ENCODE data around the gene ZSWIM9. TPM values are rescaled to one million over a fixed set of nuclear protein-coding genes. Genes with fewer than 3 reads are reported as not detected.

The ZSWIM9 gene
- total RNA-seq, 2 donors from 2014 or later, result 4.4 to 9.3 TPM

DNA sequence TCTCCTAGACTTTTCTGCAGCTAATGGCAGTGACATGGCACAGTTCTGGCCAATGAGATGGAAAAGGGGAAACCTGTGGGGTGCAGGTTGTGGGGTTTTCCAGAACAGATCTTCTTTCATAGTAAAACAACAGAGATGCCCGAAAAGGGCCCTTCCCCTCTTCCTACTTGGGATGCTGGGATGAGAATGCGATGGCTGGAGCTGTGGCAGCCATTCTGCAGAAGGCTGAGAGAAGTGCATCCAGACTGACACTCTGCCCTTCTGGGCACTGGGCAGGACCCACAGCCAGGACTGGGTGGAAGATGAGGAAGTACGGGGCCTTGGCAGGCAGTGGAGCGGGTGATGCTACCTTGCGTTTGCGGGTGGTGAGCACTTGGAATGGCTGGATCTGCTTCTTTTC, 42.9 kb upstream of the ZSWIM9 start:
- peaks cover 4% of the 10 kb centered on the region for H3K36me3 ChIP-seq
- no peaks in the 10 kb centered on the region for H3K9me3 ChIP-seq
- ATAC-seq (ENCODE audit: insufficient number of reproducible peaks, low FRiP score, low read depth), result no peak
- no peak overlapping the region for H3K4me3 ChIP-seq
- no peak overlapping the region for H3K27ac ChIP-seq
- no peaks in the 10 kb centered on the region for H3K27me3 ChIP-seq (replicated peaks; ENCODE audit: insufficient read depth)
- TF ChIP-seq, protein P1, sequence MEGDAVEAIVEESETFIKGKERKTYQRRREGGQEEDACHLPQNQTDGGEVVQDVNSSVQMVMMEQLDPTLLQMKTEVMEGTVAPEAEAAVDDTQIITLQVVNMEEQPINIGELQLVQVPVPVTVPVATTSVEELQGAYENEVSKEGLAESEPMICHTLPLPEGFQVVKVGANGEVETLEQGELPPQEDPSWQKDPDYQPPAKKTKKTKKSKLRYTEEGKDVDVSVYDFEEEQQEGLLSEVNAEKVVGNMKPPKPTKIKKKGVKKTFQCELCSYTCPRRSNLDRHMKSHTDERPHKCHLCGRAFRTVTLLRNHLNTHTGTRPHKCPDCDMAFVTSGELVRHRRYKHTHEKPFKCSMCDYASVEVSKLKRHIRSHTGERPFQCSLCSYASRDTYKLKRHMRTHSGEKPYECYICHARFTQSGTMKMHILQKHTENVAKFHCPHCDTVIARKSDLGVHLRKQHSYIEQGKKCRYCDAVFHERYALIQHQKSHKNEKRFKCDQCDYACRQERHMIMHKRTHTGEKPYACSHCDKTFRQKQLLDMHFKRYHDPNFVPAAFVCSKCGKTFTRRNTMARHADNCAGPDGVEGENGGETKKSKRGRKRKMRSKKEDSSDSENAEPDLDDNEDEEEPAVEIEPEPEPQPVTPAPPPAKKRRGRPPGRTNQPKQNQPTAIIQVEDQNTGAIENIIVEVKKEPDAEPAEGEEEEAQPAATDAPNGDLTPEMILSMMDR (IDR thresholded peaks at IDR 0.05), result no peak
- DNase-seq (ENCODE audit: low spot score), result no peak
- no peaks in the 10 kb centered on the region for H3K4me1 ChIP-seq (ENCODE audit: control insufficient read depth in 1 of 2, low read depth in 2 of 2)

DNA sequence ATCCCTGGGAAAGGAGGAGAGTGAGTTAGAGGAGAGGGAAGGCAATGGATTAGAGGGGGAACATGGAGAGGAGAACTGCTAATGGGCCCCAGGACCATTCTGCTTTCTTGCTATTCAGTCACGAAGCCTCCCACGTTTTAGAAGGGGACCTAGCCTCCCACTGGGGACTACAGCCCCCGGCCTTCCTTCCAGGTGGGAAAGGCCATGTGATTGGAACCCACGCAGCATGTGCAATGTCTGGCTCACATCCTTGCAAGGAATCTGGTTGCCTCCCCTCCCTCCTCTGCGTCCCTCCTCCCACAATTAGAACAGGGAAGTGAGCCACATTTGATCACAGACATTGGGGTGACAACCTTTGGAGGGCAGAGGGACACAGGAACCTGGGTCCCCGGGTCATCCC, 37.4 kb upstream of the ZSWIM9 start:
- ATAC-seq (ENCODE audit: insufficient number of reproducible peaks, low FRiP score, low read depth) (no peak), DNase-seq (ENCODE audit: low spot score) (no peak)
- no peaks in the 10 kb centered on the region for H3K4me1 ChIP-seq (ENCODE audit: control insufficient read depth in 1 of 2, low read depth in 2 of 2)
- TF ChIP-seq, protein P1 (IDR thresholded peaks at IDR 0.05), result no peak
- H3K27ac ChIP-seq, result no peak overlapping the region
- H3K9me3 ChIP-seq, result no peaks in the 10 kb centered on the region
- no peak overlapping the region for H3K4me3 ChIP-seq
- H3K36me3 ChIP-seq, result no peaks in the 10 kb centered on the region
- no peaks in the 10 kb centered on the region for H3K27me3 ChIP-seq (replicated peaks; ENCODE audit: insufficient read depth)

- TF ChIP-seq, protein P1 (IDR thresholded peaks at IDR 0.05), result no peak
- H3K4me3 ChIP-seq, result no peak overlapping the region
- H3K9me3 ChIP-seq, result no peaks in the 10 kb centered on the region
- H3K4me1 ChIP-seq (ENCODE audit: control insufficient read depth in 1 of 2, low read depth in 2 of 2), result no peaks in the 10 kb centered on the region
- ATAC-seq (ENCODE audit: insufficient number of reproducible peaks, low FRiP score, low read depth), result no peak
- DNase-seq (ENCODE audit: low spot score), result no peak
- H3K27me3 ChIP-seq (replicated peaks; ENCODE audit: insufficient read depth), result no peaks in the 10 kb centered on the region
- no peaks in the 10 kb centered on the region for H3K36me3 ChIP-seq
- no peak overlapping the region for H3K27ac ChIP-seq
Measured at GRCh38 chr19:48135411-48135810, 35.1 kb upstream of the ZSWIM9 start.

DNA sequence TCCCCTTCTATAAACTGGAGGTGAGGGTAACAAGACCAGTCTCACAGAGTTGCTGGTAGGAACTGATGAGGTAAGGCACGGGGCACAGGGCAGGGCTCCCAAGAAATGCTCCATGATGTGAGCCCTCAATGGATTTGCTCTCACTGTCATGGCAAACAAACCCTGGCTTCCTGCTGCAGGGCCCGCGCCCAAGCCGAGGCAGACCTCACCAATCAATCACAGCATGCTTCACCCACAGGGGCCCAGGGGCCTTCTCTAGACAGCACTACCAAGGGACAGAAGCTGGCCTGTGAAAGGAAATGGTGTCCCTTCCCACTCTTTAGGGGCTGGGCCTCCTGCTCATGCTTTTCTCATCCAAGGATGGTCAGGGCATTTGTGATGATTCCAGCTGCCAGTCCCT, 33.9 kb upstream of the ZSWIM9 start:
- ATAC-seq (ENCODE audit: insufficient number of reproducible peaks, low FRiP score, low read depth) (no peak), DNase-seq (ENCODE audit: low spot score) (no peak)
- no peaks in the 10 kb centered on the region for H3K36me3 ChIP-seq
- no peaks in the 10 kb centered on the region for H3K4me1 ChIP-seq (ENCODE audit: control insufficient read depth in 1 of 2, low read depth in 2 of 2)
- H3K27me3 ChIP-seq (replicated peaks; ENCODE audit: insufficient read depth), result no peaks in the 10 kb centered on the region
- no peaks in the 10 kb centered on the region for H3K9me3 ChIP-seq
- H3K27ac ChIP-seq, result no peak overlapping the region
- no peak overlapping the region for H3K4me3 ChIP-seq
- TF ChIP-seq, protein P1 (IDR thresholded peaks at IDR 0.05), result no peak

DNA sequence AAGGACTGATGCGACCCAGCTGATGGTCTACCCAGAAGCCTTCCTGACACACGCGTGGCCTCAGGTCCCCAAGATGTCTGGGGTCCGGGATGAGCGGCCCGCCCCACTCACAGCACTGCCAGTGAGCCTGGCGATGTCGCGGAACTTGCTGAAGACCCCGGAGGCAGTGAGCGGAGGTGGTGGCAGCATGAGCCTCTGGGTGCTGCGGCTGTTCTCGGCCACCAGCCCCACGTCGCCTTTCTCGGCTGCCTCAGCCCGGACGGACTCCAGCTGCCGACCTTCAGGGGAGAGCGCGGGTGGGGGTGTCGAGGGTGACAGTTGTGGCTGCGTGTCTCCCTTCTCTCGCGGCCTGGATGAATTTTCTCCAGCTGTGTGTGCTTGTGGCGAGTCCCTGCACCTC, 33.1 kb upstream of the ZSWIM9 start:
- H3K9me3 ChIP-seq, result no peaks in the 10 kb centered on the region
- no peaks in the 10 kb centered on the region for H3K27me3 ChIP-seq (replicated peaks; ENCODE audit: insufficient read depth)
- no peaks in the 10 kb centered on the region for H3K36me3 ChIP-seq
- H3K4me1 ChIP-seq (ENCODE audit: control insufficient read depth in 1 of 2, low read depth in 2 of 2), result no peaks in the 10 kb centered on the region
- no peak overlapping the region for H3K4me3 ChIP-seq
- H3K27ac ChIP-seq, result no peak overlapping the region
- no peak for ATAC-seq (ENCODE audit: insufficient number of reproducible peaks, low FRiP score, low read depth)
- TF ChIP-seq, protein P1 (IDR thresholded peaks at IDR 0.05), result no peak
- DNase-seq (ENCODE audit: low spot score), result no peak

All from thoracic aorta (tissue), 2 donors.